Vagina (tissue), 2 donors: Measurements from ENCODE around the gene OSBPL10. TPM values are rescaled to one million over a fixed set of nuclear protein-coding genes. Genes with fewer than 3 reads are reported as not detected.

ENCODE experiments used
- DNase-seq, 2 donors: peaks; one replicate each; pipeline ENCODE4 v3.0.0-alpha.2; 2017; ENCODE audit errors: extremely low spot score in 2 of 2
- H3K27ac ChIP-seq: fragments of 200-600 bp; sonication (generic); one replicate; pipeline ENCODE4 v1.5.1; 2019
- H3K27me3 ChIP-seq: fragments of 200-600 bp; sonication (generic); one replicate; pipeline ENCODE4 v1.5.1; 2019
- H3K36me3 ChIP-seq, 2 donors: fragments of 200-600 bp; sonication (generic); one replicate each; pipeline ENCODE4 v1.5.1; 2017 to 2019
- H3K4me1 ChIP-seq: fragments of 200-600 bp; sonication (generic); one replicate; pipeline ENCODE4 v1.5.1; 2019
- H3K4me3 ChIP-seq, 2 donors: fragments of 200-600 bp; sonication (generic); 1 replicate in 1 of 2; 2 replicates in 1 of 2; pipeline ENCODE4 v1.5.1; 2016 to 2019
- H3K9me3 ChIP-seq: fragments of 200-600 bp; sonication (generic); one replicate; pipeline ENCODE4 v1.5.1; 2019
- CTCF ChIP-seq, 3 experiments: fragments of 450-650 bp in 2 of 3; fragments of 200-600 bp in 1 of 3; sonication (generic) in 1 of 3; IDR thresholded peaks; one replicate each; pipeline ENCODE4 v1.5.1; 2017 to 2019; ENCODE audit warnings: antibody characterized with exemption in 3 of 3, mild to moderate bottlenecking in 2 of 3, moderate library complexity in 2 of 3
- POLR2A ChIP-seq, 2 donors: fragments of 450-650 bp; IDR thresholded peaks; one replicate each; pipeline ENCODE4 v1.6.1; 2017; ENCODE audit warnings: antibody characterized with exemption in 2 of 2, mild to moderate bottlenecking in 2 of 2, moderate library complexity in 2 of 2
- POLR2AphosphoS5 ChIP-seq, 2 donors: sonication (generic); formaldehyde crosslinking; IDR thresholded peaks; one replicate each; pipeline ENCODE4 v1.9.0; 2017; ENCODE audit warnings: antibody characterized with exemption in 2 of 2, mild to moderate bottlenecking in 2 of 2, low read depth in 1 of 2; ENCODE audit not compliant: insufficient read depth in 1 of 2
- intact Hi-C: fragments of 100-400 bp; cut with DNase I; formaldehyde crosslinking; loops from one replicate; pipeline ENCODE4 v1.15.1; 2023
- total RNA-seq: library from RNA; depleted of rRNA; stranded (reverse); fragments of >200 nt; gene quantifications from one replicate; pipeline ENCODE4 v1.2.3, GENCODE V29; 2016

OSBPL10 gene
- total RNA-seq, 1 donor from 2014 or later = 33.9 TPM

GRCh38 chr3:31880482-31881078, 100.5 kb downstream of the OSBPL10 start:
- no peaks in the 10 kb centered on the region for H3K27me3 ChIP-seq
- no peak overlapping the region for H3K4me3 ChIP-seq
- H3K27ac ChIP-seq = no peak overlapping the region
- intact Hi-C loops = no loop called here
- no peaks in the 10 kb centered on the region for H3K36me3 ChIP-seq
- TF ChIP-seq POLR2AphosphoS5 (IDR thresholded peaks at IDR 0.05; ENCODE audit: insufficient read depth in 1 of 2, low read depth in 1 of 2) (no peak), POLR2A (IDR thresholded peaks at IDR 0.05) (no peak), CTCF (IDR thresholded peaks at IDR 0.05) (no peak)
- no peak for DNase-seq
- H3K9me3 ChIP-seq = no peaks in the 10 kb centered on the region
- peaks cover 24% of the 10 kb centered on the region for H3K4me1 ChIP-seq

GRCh38 chr3:31880020-31880419, 101.0 kb downstream of the OSBPL10 start:
- H3K27ac ChIP-seq = no peak overlapping the region
- no peak overlapping the region for H3K4me3 ChIP-seq
- intact Hi-C loops = no loop called here
- TF ChIP-seq POLR2AphosphoS5 (IDR thresholded peaks at IDR 0.05; ENCODE audit: insufficient read depth in 1 of 2, low read depth in 1 of 2) (no peak), CTCF (IDR thresholded peaks at IDR 0.05) (no peak), POLR2A (IDR thresholded peaks at IDR 0.05) (no peak)
- no peak for DNase-seq
- no peaks in the 10 kb centered on the region for H3K36me3 ChIP-seq
- H3K9me3 ChIP-seq = no peaks in the 10 kb centered on the region
- H3K27me3 ChIP-seq = no peaks in the 10 kb centered on the region
- H3K4me1 ChIP-seq = peaks cover 24% of the 10 kb centered on the region

GRCh38 chr3:31879365-31879764, 101.7 kb downstream of the OSBPL10 start:
- Histone ChIP-seq H3K9me3 (no peaks in the 10 kb centered on the region), H3K27me3 (no peaks in the 10 kb centered on the region), H3K4me3 (no peak overlapping the region), H3K27ac (no peak overlapping the region), H3K4me1 (peaks cover 24% of the 10 kb centered on the region), H3K36me3 (no peaks in the 10 kb centered on the region)
- no peak for DNase-seq
- intact Hi-C loops = no loop called here
- TF ChIP-seq POLR2AphosphoS5 (IDR thresholded peaks at IDR 0.05; ENCODE audit: insufficient read depth in 1 of 2, low read depth in 1 of 2) (no peak), CTCF (IDR thresholded peaks at IDR 0.05) (no peak), POLR2A (IDR thresholded peaks at IDR 0.05) (no peak)

- H3K4me3 ChIP-seq = no peak overlapping the region
- no peaks in the 10 kb centered on the region for H3K9me3 ChIP-seq
- H3K27ac ChIP-seq = no peak overlapping the region
- intact Hi-C loops = no loop called here
- H3K36me3 ChIP-seq = no peaks in the 10 kb centered on the region
- TF ChIP-seq POLR2AphosphoS5 (IDR thresholded peaks at IDR 0.05; ENCODE audit: insufficient read depth in 1 of 2, low read depth in 1 of 2) (peak in 1 of 2 donors; percentile 26), CTCF (IDR thresholded peaks at IDR 0.05) (no peak)
- H3K27me3 ChIP-seq = no peaks in the 10 kb centered on the region
- peaks cover 23% of the 10 kb centered on the region for H3K4me1 ChIP-seq
- no peak for DNase-seq
Observed at GRCh38 chr3:31878231-31878838, 102.7 kb downstream of the OSBPL10 start.

GRCh38 chr3:31876331-31876730, 104.7 kb downstream of the OSBPL10 start:
- no peaks in the 10 kb centered on the region for H3K9me3 ChIP-seq
- no peak for TF ChIP-seq POLR2AphosphoS5 (IDR thresholded peaks at IDR 0.05; ENCODE audit: insufficient read depth in 1 of 2, low read depth in 1 of 2)
- TF ChIP-seq CTCF (IDR thresholded peaks at IDR 0.05) = no peak
- no peak for TF ChIP-seq POLR2A (IDR thresholded peaks at IDR 0.05)
- intact Hi-C loops = no loop called here
- no peak for DNase-seq
- H3K27ac ChIP-seq = no peak overlapping the region
- H3K4me1 ChIP-seq = peaks cover 8% of the 10 kb centered on the region
- H3K27me3 ChIP-seq = no peaks in the 10 kb centered on the region
- H3K4me3 ChIP-seq = no peak overlapping the region
- H3K36me3 ChIP-seq = no peaks in the 10 kb centered on the region
